ENCODE results near the gene FAM83C.

DNA sequence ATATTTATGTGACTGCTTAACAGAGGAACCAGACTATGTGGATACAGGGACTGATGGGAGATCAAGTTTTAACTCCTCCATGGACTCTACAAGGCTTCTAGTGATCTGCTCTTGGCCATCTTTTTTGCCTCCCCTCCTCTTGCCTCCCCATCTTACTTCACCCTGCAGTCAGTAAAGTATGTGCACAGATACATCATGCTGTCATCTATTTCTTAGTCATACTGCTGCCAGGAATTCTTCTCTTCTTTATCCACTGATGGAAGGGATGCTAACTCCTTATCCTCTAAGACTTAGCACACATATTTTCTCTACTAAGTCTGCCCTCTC lies 27.6 kb upstream of the FAM83C start:
- TF ChIP-seq ETV6 (conservative IDR thresholded peaks at IDR 0.05 in 1 of 2, IDR thresholded peaks at IDR 0.05 in 1 of 2; ENCODE audit: borderline replicate concordance in 1 of 2, low read depth in 1 of 2) (no peak), SREBF2 (IDR thresholded peaks at IDR 0.05; ENCODE audit: low read length) (no peak)
- TF ChIP-seq, protein P1, sequence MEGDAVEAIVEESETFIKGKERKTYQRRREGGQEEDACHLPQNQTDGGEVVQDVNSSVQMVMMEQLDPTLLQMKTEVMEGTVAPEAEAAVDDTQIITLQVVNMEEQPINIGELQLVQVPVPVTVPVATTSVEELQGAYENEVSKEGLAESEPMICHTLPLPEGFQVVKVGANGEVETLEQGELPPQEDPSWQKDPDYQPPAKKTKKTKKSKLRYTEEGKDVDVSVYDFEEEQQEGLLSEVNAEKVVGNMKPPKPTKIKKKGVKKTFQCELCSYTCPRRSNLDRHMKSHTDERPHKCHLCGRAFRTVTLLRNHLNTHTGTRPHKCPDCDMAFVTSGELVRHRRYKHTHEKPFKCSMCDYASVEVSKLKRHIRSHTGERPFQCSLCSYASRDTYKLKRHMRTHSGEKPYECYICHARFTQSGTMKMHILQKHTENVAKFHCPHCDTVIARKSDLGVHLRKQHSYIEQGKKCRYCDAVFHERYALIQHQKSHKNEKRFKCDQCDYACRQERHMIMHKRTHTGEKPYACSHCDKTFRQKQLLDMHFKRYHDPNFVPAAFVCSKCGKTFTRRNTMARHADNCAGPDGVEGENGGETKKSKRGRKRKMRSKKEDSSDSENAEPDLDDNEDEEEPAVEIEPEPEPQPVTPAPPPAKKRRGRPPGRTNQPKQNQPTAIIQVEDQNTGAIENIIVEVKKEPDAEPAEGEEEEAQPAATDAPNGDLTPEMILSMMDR (IDR thresholded peaks at IDR 0.05 in 2 of 3, conservative IDR thresholded peaks at IDR 0.05 in 1 of 3; ENCODE audit: control insufficient read depth in 2 of 3, extremely low read depth in 1 of 3, insufficient read depth in 1 of 3, low read depth in 3 of 3, low read length in 3 of 3), result no peak
